KMS-11 (cell line): Measurements from ENCODE around the gene SRA1.
A peak's percentile ranks its signal among the peaks of the same experiment; 100 is the strongest.

Source experiments
- H2AFZ ChIP-seq: fragments of 200-600 bp; sonication (generic); 2 replicates; pipeline ENCODE4 v1.6.1; 2016; ENCODE audit warnings: antibody characterized with exemption, mixed run types, low read depth
- H3K27ac ChIP-seq: fragments of 200-600 bp; sonication (generic); 2 replicates; pipeline ENCODE4 v1.6.1; 2016; ENCODE audit warnings: mild to moderate bottlenecking, mixed run types
- H3K27me3 ChIP-seq: fragments of 200-600 bp; sonication (generic); 2 replicates; pipeline ENCODE4 v1.6.1; 2017; ENCODE audit warnings: mild to moderate bottlenecking, low read depth, mixed run types, moderate library complexity; ENCODE audit not compliant: insufficient read depth
- H3K36me3 ChIP-seq: fragments of 200-600 bp; sonication (generic); 2 replicates; pipeline ENCODE4 v1.6.1; 2017; ENCODE audit warnings: mild to moderate bottlenecking, mixed run types; ENCODE audit not compliant: insufficient read depth
- H3K4me1 ChIP-seq: fragments of 200-600 bp; sonication (generic); 2 replicates; pipeline ENCODE4 v1.6.1; 2016; ENCODE audit warnings: mild to moderate bottlenecking, low read depth, mixed run types; ENCODE audit not compliant: poor library complexity, severe bottlenecking
- H3K4me2 ChIP-seq: fragments of 200-600 bp; sonication (generic); 2 replicates; pipeline ENCODE4 v1.7.0; 2016; ENCODE audit warnings: mild to moderate bottlenecking, mixed run types
- H3K4me3 ChIP-seq: fragments of 200-600 bp; sonication (generic); IDR thresholded peaks from 2 replicates; pipeline ENCODE4 v1.6.1; 2017; ENCODE audit warnings: low read depth, low read length, mixed read lengths; ENCODE audit not compliant: insufficient read depth
- H3K79me2 ChIP-seq: fragments of 200-600 bp; sonication (generic); 2 replicates; pipeline ENCODE4 v1.6.1; 2016; ENCODE audit warnings: low read depth, mixed run types; ENCODE audit not compliant: insufficient read depth
- H3K9ac ChIP-seq: fragments of 200-600 bp; sonication (generic); 2 replicates; pipeline ENCODE4 v1.6.1; 2016; ENCODE audit warnings: mild to moderate bottlenecking, mixed run types
- H4K20me1 ChIP-seq: fragments of 200-600 bp; sonication (generic); 2 replicates; pipeline ENCODE4 v1.6.1; 2016; ENCODE audit warnings: mild to moderate bottlenecking, mixed run types; ENCODE audit not compliant: insufficient read depth
- TF ChIP-seq, protein P1 (sequence below): fragments of 200-600 bp; sonication (generic); conservative IDR thresholded peaks from 2 replicates; pipeline ENCODE4 v1.6.1; 2017; ENCODE audit warnings: low read depth, mild to moderate bottlenecking, antibody characterized with exemption, low read length, moderate library complexity, mixed read lengths

The SRA1 gene

DNA sequence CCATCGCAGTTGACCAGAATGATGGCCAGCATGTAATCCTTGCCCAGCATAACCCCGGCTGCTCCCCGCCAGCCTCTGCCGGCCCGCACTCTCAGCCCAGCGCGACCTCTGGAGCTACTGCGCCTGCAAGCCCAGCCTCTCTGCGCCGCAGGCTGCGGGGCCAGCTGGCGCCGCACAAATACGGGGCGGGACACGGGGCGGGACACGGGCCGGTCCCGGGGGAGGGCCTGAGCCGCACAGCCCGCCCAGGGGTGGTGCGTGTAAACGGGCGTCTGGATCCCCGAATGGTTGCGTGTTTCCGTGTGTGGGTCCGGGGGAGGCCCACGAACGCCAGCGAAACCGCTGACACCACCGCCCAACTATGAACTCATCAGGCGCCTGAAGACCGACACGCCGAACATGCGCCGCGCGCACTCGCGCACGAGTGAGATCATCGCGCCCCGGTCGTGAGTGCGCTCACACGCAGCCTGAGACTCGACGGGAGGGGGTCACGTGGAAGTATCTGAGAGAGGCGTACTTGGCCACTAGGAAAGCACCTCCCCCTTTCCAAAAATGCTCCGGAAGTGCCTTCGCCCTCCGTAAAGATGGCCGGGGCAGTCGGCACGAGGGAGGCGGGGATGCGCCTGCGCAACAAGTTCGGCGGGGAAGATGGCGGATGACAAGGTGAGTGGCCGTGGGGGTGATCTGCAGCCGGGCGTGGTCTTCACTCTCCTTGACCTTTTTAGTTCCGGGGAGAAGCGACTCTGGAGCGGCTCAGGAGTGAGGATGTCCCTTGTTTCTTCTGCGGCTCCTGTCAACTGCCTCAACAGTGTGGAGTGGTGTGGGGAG lies 7.1 kb upstream of the SRA1 start, which contains the start of the genes APBB3 and SLC35A4:
TSS of gene APBB3 (minus strand) at position 403 of the 828 bp plus-strand sequence. CDS start at position 50, 353 bp downstream.
TSS of gene SLC35A4 (plus strand) at position 633 of the 828 bp plus-strand sequence. CDS start 2,342 bp downstream, outside the sequence.
- Histone ChIP-seq H3K4me2 (peak within 1 kb of the TSS; percentile 91), H3K4me1 (peaks cover 36% of the 10 kb centered on the region), H3K4me3 (no peak within 1 kb of the TSS), H3K27me3 (no peaks in the 10 kb centered on the region), H2AFZ (peak within 1 kb of the TSS; percentile 77), H3K36me3 (no peaks in the 10 kb centered on the region), H3K27ac (peak within 1 kb of the TSS; percentile 76), H3K9ac (peak within 1 kb of the TSS; percentile 74), H3K79me2 (peaks cover 23% of the 10 kb centered on the region), H4K20me1 (no peaks in the 10 kb centered on the region)
- TF ChIP-seq, protein P1, sequence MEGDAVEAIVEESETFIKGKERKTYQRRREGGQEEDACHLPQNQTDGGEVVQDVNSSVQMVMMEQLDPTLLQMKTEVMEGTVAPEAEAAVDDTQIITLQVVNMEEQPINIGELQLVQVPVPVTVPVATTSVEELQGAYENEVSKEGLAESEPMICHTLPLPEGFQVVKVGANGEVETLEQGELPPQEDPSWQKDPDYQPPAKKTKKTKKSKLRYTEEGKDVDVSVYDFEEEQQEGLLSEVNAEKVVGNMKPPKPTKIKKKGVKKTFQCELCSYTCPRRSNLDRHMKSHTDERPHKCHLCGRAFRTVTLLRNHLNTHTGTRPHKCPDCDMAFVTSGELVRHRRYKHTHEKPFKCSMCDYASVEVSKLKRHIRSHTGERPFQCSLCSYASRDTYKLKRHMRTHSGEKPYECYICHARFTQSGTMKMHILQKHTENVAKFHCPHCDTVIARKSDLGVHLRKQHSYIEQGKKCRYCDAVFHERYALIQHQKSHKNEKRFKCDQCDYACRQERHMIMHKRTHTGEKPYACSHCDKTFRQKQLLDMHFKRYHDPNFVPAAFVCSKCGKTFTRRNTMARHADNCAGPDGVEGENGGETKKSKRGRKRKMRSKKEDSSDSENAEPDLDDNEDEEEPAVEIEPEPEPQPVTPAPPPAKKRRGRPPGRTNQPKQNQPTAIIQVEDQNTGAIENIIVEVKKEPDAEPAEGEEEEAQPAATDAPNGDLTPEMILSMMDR = no peak

DNA sequence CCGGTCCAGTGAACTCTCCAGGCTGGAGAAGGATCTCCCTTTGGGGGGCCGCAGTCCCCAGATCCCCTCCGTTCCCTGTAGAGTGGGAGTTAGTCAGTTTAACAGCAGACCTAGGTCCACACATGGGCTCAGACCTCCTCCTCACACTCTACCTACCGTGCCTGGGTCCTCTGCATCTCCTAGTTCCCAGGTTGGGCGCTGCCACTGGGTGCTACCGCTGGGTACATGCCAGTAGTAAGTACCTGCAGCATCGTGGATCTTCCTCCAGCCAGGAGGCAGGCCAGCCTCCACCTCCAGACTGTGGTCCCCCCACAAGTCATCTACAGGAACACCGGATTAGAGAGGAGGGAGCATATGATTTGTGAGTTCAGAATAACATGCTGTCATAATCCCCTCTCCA lies 6.3 kb upstream of the SRA1 start:
- peak overlapping the region; percentile 74; the same call in 1 of the 2 replicates for H3K9ac ChIP-seq
- peak overlapping the region; percentile 91 for H3K4me2 ChIP-seq
- H3K27me3 ChIP-seq = no peaks in the 10 kb centered on the region
- H3K4me1 ChIP-seq = peaks cover 28% of the 10 kb centered on the region
- peak overlapping the region; percentile 76 for H3K27ac ChIP-seq
- H3K36me3 ChIP-seq = no peaks in the 10 kb centered on the region
- no peaks in the 10 kb centered on the region for H4K20me1 ChIP-seq
- no peak overlapping the region for H3K4me3 ChIP-seq
- H2AFZ ChIP-seq = peak overlapping the region; percentile 77
- TF ChIP-seq, protein P1 = no peak
- H3K79me2 ChIP-seq = peaks cover 23% of the 10 kb centered on the region

- no peak overlapping the region for H3K4me2 ChIP-seq
Observed at GRCh38 chr5:140561753-140562523, 4.7 kb upstream of the SRA1 start.

DNA sequence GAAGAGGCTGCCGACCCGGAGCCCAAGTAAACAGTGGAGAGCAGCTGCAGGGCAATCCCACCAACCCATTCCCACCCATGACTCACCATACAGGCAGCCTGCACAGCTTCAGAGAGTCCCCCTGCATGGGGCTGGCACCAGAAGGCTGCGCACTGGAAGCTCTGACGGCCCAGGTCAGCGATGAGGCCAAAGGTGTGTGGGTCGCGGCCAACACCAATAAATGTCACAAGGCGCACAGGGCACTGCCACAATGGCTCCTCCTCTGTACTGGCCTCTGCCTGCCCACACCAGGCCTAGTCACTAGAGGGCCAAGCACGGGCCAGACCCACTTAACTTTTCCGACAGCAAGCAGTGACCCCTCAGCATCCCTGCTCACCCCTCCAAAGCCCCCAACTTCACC lies 3.0 kb upstream of the SRA1 start:
- no peak overlapping the region for H3K4me3 ChIP-seq
- no peaks in the 10 kb centered on the region for H4K20me1 ChIP-seq
- H3K4me1 ChIP-seq = peaks cover 27% of the 10 kb centered on the region
- H3K36me3 ChIP-seq = no peaks in the 10 kb centered on the region
- H3K27ac ChIP-seq = no peak overlapping the region
- no peak overlapping the region for H3K4me2 ChIP-seq
- H3K79me2 ChIP-seq = peaks cover 23% of the 10 kb centered on the region
- no peaks in the 10 kb centered on the region for H3K27me3 ChIP-seq
- no peak overlapping the region for H3K9ac ChIP-seq
- H2AFZ ChIP-seq = no peak overlapping the region
- TF ChIP-seq, protein P1 = no peak

More at GRCh38 chr5:140561753-140562523, 4.7 kb upstream of the SRA1 start:
- Histone ChIP-seq H3K79me2 (peaks cover 23% of the 10 kb centered on the region), H3K27ac (no peak overlapping the region), H4K20me1 (no peaks in the 10 kb centered on the region), H3K9ac (no peak overlapping the region), H2AFZ (no peak overlapping the region), H3K4me1 (peaks cover 25% of the 10 kb centered on the region), H3K27me3 (no peaks in the 10 kb centered on the region), H3K36me3 (no peaks in the 10 kb centered on the region), H3K4me3 (no peak overlapping the region)
- TF ChIP-seq, protein P1 = no peak
